SK-N-SH (cell line): Measurements from ENCODE around the gene PSMB1. TPM values are rescaled to one million over a fixed set of nuclear protein-coding genes. Genes with fewer than 3 reads are reported as not detected.

ENCODE experiments used
- CTCF ChIA-PET: fragments of 300-600, 350-600 bp; formaldehyde crosslinking; extraction: SDS; loops from one replicate; lab custom pipeline; 2021; lab: Yijun Ruan, JAX
- POLR2A ChIA-PET: fragments of 350-600 bp; sonication (Branson Sonifier 250); formaldehyde crosslinking; extraction: SDS; loops from one replicate; lab custom pipeline; 2020; ENCODE audit warnings: antibody characterized with exemption, inconsistent platforms; lab: Yijun Ruan, JAX
- DNase-seq: peaks from one replicate; pipeline ENCODE4 v3.0.0; 2012
- H2AFZ ChIP-seq: fragments of 200-600 bp; sonication (generic); 2 replicates; pipeline ENCODE4 v1.8.1; 2016; ENCODE audit warnings: antibody characterized with exemption, mild to moderate bottlenecking, low read depth
- H3F3A ChIP-seq: fragments of 200-600 bp; sonication (generic); replicated peaks from 2 replicates; pipeline ENCODE3; 2016; ENCODE audit warnings: antibody characterized with exemption, mild to moderate bottlenecking; ENCODE audit not compliant: insufficient read depth
- H3K27ac ChIP-seq, 2 experiments: fragments of 200-500 bp in 1 of 2; fragments of 200-600 bp in 1 of 2; sonication (Bioruptor generic) in 1 of 2; sonication (generic), shearing (Covaris generic) in 1 of 2; 2 replicates each; pipeline versions ENCODE4 v1.5.1 to v1.6.1; 2014 to 2016; ENCODE audit warnings: low read depth in 2 of 2, inconsistent platforms in 1 of 2, low read length in 1 of 2, mild to moderate bottlenecking in 1 of 2, mixed read lengths in 1 of 2
- H3K27me3 ChIP-seq: fragments of 200-600 bp; sonication (generic), shearing (Covaris generic); 2 replicates; pipeline ENCODE4 v1.6.1; 2016; ENCODE audit warnings: mixed run types; ENCODE audit not compliant: insufficient read depth
- H3K36me3 ChIP-seq, 2 experiments: fragments of 200-500 bp in 1 of 2; fragments of 200-600 bp in 1 of 2; sonication (Bioruptor generic) in 1 of 2; sonication (generic) in 1 of 2; replicated peaks in 1 of 2; 2 replicates each; pipeline versions ENCODE3 to v1.5.1; 2014 to 2016; ENCODE audit warnings: low read length in 1 of 2, mild to moderate bottlenecking in 1 of 2; ENCODE audit not compliant: insufficient read depth in 2 of 2, control insufficient read depth in 1 of 2
- H3K4me1 ChIP-seq, 2 experiments: fragments of 200-500 bp in 1 of 2; fragments of 200-600 bp in 1 of 2; sonication (Bioruptor generic) in 1 of 2; sonication (generic), shearing (Covaris generic) in 1 of 2; 2 replicates each; pipeline versions ENCODE4 v1.5.1 to v1.6.1; 2014 to 2016; ENCODE audit warnings: low read depth in 1 of 2, low read length in 1 of 2, mixed run types in 1 of 2; ENCODE audit not compliant: insufficient read depth in 2 of 2, control insufficient read depth in 1 of 2
- H3K4me2 ChIP-seq: fragments of 200-600 bp; sonication (generic), shearing (Covaris generic); 2 replicates; pipeline ENCODE4 v1.6.1; 2017; ENCODE audit warnings: mixed run types
- H3K4me3 ChIP-seq, 2 experiments: fragments of 200-500 bp in 1 of 2; fragments of 200-600 bp in 1 of 2; sonication (Bioruptor generic) in 1 of 2; sonication (generic), shearing (Covaris generic) in 1 of 2; 2 replicates each; pipeline versions ENCODE4 v1.5.1 to v1.8.1; 2014 to 2016; ENCODE audit warnings: low read depth in 2 of 2, inconsistent platforms in 1 of 2, low read length in 1 of 2, mild to moderate bottlenecking in 1 of 2, mixed read lengths in 1 of 2, moderate library complexity in 1 of 2
- H3K79me2 ChIP-seq: fragments of 200-600 bp; sonication (generic); 2 replicates; pipeline ENCODE4 v1.8.1; 2017; ENCODE audit warnings: mild to moderate bottlenecking; ENCODE audit not compliant: insufficient read depth
- H3K9ac ChIP-seq: fragments of 200-600 bp; sonication (generic); 2 replicates; pipeline ENCODE4 v1.6.1; 2017; ENCODE audit warnings: mixed run types
- H3K9me2 ChIP-seq: fragments of 200-600 bp; sonication (generic); 2 replicates; pipeline ENCODE4 v1.6.1; 2017; ENCODE audit warnings: mixed run types
- H3K9me3 ChIP-seq: fragments of 200-600 bp; sonication (generic); 2 replicates; pipeline ENCODE4 v1.6.1; 2017; ENCODE audit warnings: mixed run types, mild to moderate bottlenecking, moderate library complexity
- H4K20me1 ChIP-seq: fragments of 200-600 bp; sonication (generic); 2 replicates; pipeline ENCODE4 v1.6.1; 2017; ENCODE audit warnings: mild to moderate bottlenecking, mixed run types; ENCODE audit not compliant: insufficient read depth
- CTCF ChIP-seq: fragments of 200-600 bp; sonication (generic); IDR thresholded peaks from 2 replicates; pipeline ENCODE4 v1.6.1; 2017; ENCODE audit warnings: antibody characterized with exemption, mild to moderate bottlenecking, moderate library complexity
- ELF1 ChIP-seq: IDR thresholded peaks from 2 replicates; pipeline ENCODE4 v1.4.0; 2012
- EP300 ChIP-seq, 2 experiments: IDR thresholded peaks; 2 replicates each; pipeline versions ENCODE4 v1.4.0 to v1.6.1; 2012; ENCODE audit warnings: borderline replicate concordance in 1 of 2, low read depth in 1 of 2, low read length in 1 of 2
- EZH2phosphoT487 ChIP-seq: fragments of 200-600 bp; sonication (generic); IDR thresholded peaks from 2 replicates; pipeline ENCODE4 v1.6.1; 2017; ENCODE audit warnings: low read depth, mixed run types, mild to moderate bottlenecking, antibody characterized with exemption, moderate library complexity, borderline replicate concordance
- FOSL2 ChIP-seq: IDR thresholded peaks from 2 replicates; pipeline ENCODE4 v1.4.0; 2012; ENCODE audit warnings: low read depth, mild to moderate bottlenecking, moderate library complexity, borderline replicate concordance
- FOXJ3 ChIP-seq: sonication (generic); formaldehyde crosslinking; IDR thresholded peaks from 2 replicates; pipeline ENCODE4 v1.5.1; 2020; ENCODE audit warnings: mild to moderate bottlenecking, missing genetic modification reagents
- FOXM1 ChIP-seq: IDR thresholded peaks from 2 replicates; pipeline ENCODE4 v1.4.0; 2012; ENCODE audit warnings: low read depth, mild to moderate bottlenecking
- GABPA ChIP-seq: IDR thresholded peaks from 2 replicates; pipeline ENCODE4 v1.4.0; 2012; ENCODE audit warnings: low read depth, mild to moderate bottlenecking
- GATA2 ChIP-seq: sonication (generic); formaldehyde crosslinking; IDR thresholded peaks from 2 replicates; pipeline ENCODE4 v1.5.0; 2020; ENCODE audit warnings: mild to moderate bottlenecking, missing genetic modification reagents
- IRF3 ChIP-seq: fragments of 150-350 bp; IDR thresholded peaks from 2 replicates; pipeline ENCODE4 v1.6.1; 2016; ENCODE audit warnings: mild to moderate bottlenecking, low read depth, low read length
- MAX ChIP-seq: IDR thresholded peaks from 2 replicates; pipeline ENCODE4 v1.4.0; 2012; ENCODE audit warnings: low read depth
- MEF2A ChIP-seq: IDR thresholded peaks from 2 replicates; pipeline ENCODE4 v1.4.0; 2012; ENCODE audit warnings: low read depth, borderline replicate concordance
- MXI1 ChIP-seq: IDR thresholded peaks from 2 replicates; pipeline ENCODE4 v1.6.1; 2012; ENCODE audit warnings: mild to moderate bottlenecking, low read depth, low read length, improper control_type of control experiment
- NFIC ChIP-seq: IDR thresholded peaks from 2 replicates; pipeline ENCODE4 v1.4.0; 2012; ENCODE audit warnings: borderline replicate concordance
- PBX3 ChIP-seq: IDR thresholded peaks from 2 replicates; pipeline ENCODE4; 2012
- REST ChIP-seq: IDR thresholded peaks from 2 replicates; pipeline ENCODE4 v1.6.1; 2012; ENCODE audit warnings: mild to moderate bottlenecking, low read depth, low read length, moderate library complexity
- RXRA ChIP-seq: IDR thresholded peaks from 2 replicates; pipeline ENCODE4 v1.4.0; 2012; ENCODE audit warnings: low read depth, mild to moderate bottlenecking, borderline replicate concordance
- SIN3A ChIP-seq: IDR thresholded peaks from 2 replicates; pipeline ENCODE4 v1.6.1; 2012; ENCODE audit warnings: low read depth, mild to moderate bottlenecking, low read length, moderate library complexity, borderline replicate concordance
- SMC3 ChIP-seq: IDR thresholded peaks from 2 replicates; pipeline ENCODE4 v1.6.1; 2012; ENCODE audit warnings: low read depth, low read length, improper control_type of control experiment
- TCF12 ChIP-seq: IDR thresholded peaks from 2 replicates; pipeline ENCODE4 v1.4.0; 2012
- USF2 ChIP-seq: fragments of 150-350 bp; IDR thresholded peaks from 2 replicates; pipeline ENCODE4 v1.6.1; 2017; ENCODE audit warnings: antibody characterized with exemption, low read length, low read depth, borderline replicate concordance
- WGBS: methylation state at CpG from one replicate; pipeline ENCODE4 v1.1.6; 2017; ENCODE audit warnings: low lambda C conversion rate; 5-methylcytosine and 5-hydroxymethylcytosine counted together
- polyA plus RNA-seq, 3 experiments: library from polyadenylated mRNA; depleted of rRNA; stranded (reverse); fragments of >200 nt; gene quantifications; 2 replicates each; pipeline ENCODE4 v1.2.3, GENCODE V29; 2012

Gene PSMB1
- polyA plus RNA-seq, 1 of the 3 experiments (the other 2 are of a cell fraction) = 588 TPM

- H3K79me2 ChIP-seq = peaks cover 97% of the 10 kb centered on the region
- no peaks in the 10 kb centered on the region for H3K9me2 ChIP-seq
Observed at GRCh38 chr6:170542031-170542719, 10.9 kb downstream of the PSMB1 start.

GRCh38 chr6:170537329-170537728, 15.8 kb downstream of the PSMB1 start:
- Histone ChIP-seq H3K36me3 (peaks cover 88 to 93% of the 10 kb centered on the region in 2 experiments), H2AFZ (no peak overlapping the region), H3K9me2 (no peaks in the 10 kb centered on the region), H3K27ac (no peak overlapping the region), H3K4me1 (no peaks in the 10 kb centered on the region), H4K20me1 (peaks cover 34% of the 10 kb centered on the region)
- CTCF ChIA-PET = no interaction called here
- DNase-seq = no peak
- TF ChIP-seq REST (no peak), GABPA (no peak), IRF3 (no peak), ELF1 (no peak), USF2 (no peak), TCF12 (no peak), CTCF (no peak), GATA2 (no peak)
- TF ChIP-seq, all 33 proteins: peak for 0
- no peaks in the 10 kb centered on the region for H3K27me3 ChIP-seq
- H3F3A ChIP-seq = peaks cover 10% of the 10 kb centered on the region
- POLR2A ChIA-PET = no interaction called here
- no peak overlapping the region for H3K4me3 ChIP-seq
- 99% methylated on average over 4 of the region's 4 CpGs for WGBS
- H3K9ac ChIP-seq = no peak overlapping the region
- peaks cover 49% of the 10 kb centered on the region for H3K79me2 ChIP-seq
- H3K4me2 ChIP-seq = no peak overlapping the region
- H3K9me3 ChIP-seq = no peaks in the 10 kb centered on the region

More at GRCh38 chr6:170542031-170542719, 10.9 kb downstream of the PSMB1 start:
- Histone ChIP-seq H3K27ac (no peak overlapping the region), H3K4me3 (no peak overlapping the region), H3K9ac (no peak overlapping the region), H2AFZ (no peak overlapping the region), H3K27me3 (no peaks in the 10 kb centered on the region), H3K4me2 (no peak overlapping the region), H4K20me1 (peaks cover 57% of the 10 kb centered on the region), H3K36me3 (peaks cover 92 to 98% of the 10 kb centered on the region in 2 experiments), H3F3A (peaks cover 6% of the 10 kb centered on the region), H3K4me1 (no peaks in the 10 kb centered on the region), H3K9me3 (no peaks in the 10 kb centered on the region)
- WGBS = 95% methylated on average over 9 of the region's 10 CpGs
- TF ChIP-seq FOXM1 = no peak
- TF ChIP-seq GATA2 = no peak
- no peak for TF ChIP-seq MXI1
- TF ChIP-seq FOSL2 = no peak
- no peak for TF ChIP-seq RXRA
- no peak for TF ChIP-seq NFIC
- no peak for TF ChIP-seq TCF12
- TF ChIP-seq EP300 (IDR thresholded peaks at IDR 0.05; ENCODE audit: borderline replicate concordance in 1 of 2, low read depth in 1 of 2, low read length in 1 of 2) = no peak
- no peak for TF ChIP-seq SMC3
- no peak for TF ChIP-seq FOXJ3 (CRISPR knock-in tag)
- TF ChIP-seq MEF2A = no peak
- TF ChIP-seq SIN3A = no peak
- no peak for TF ChIP-seq PBX3
- no peak for TF ChIP-seq GABPA
- TF ChIP-seq EZH2phosphoT487 = no peak
- TF ChIP-seq MAX = no peak
- no peak for DNase-seq
- POLR2A ChIA-PET = no interaction called here
- CTCF ChIA-PET = interaction anchor here (0.6 to 5.0 kb wide), 4 partner anchors 12 to 752 kb away, joined by 3 to 29 read pairs (median 4); no protein-coding TSS in a partner anchor
